Peyer's patch (tissue), 4 donors: Measurements from ENCODE around the gene RPL6. TPM values are rescaled to one million over a fixed set of nuclear protein-coding genes. Genes with fewer than 3 reads are reported as not detected.

Experiments used
- DNase-seq, 3 donors: peaks; one replicate each; pipeline ENCODE4 v3.0.0-alpha.2; 2017 to 2019
- H3K27ac ChIP-seq, 4 donors: fragments of 200-600 bp; sonication (generic); one replicate each; pipeline ENCODE4 v1.5.1; 2016 to 2019
- H3K27me3 ChIP-seq, 2 donors: fragments of 200-600 bp; sonication (generic); one replicate each; pipeline ENCODE4 v1.5.1; 2019
- H3K36me3 ChIP-seq, 3 donors: fragments of 200-600 bp; sonication (generic); one replicate each; pipeline ENCODE4 v1.5.1; 2016 to 2019
- H3K4me1 ChIP-seq, 4 donors: fragments of 200-600 bp; sonication (generic); one replicate each; pipeline ENCODE4 v1.5.1; 2016 to 2019
- H3K4me3 ChIP-seq, 4 donors: fragments of 200-600 bp; sonication (generic); 1 replicate in 3 of 4; 2 replicates in 1 of 4; pipeline ENCODE4 v1.5.1; 2016 to 2019; ENCODE audit warnings: mild to moderate bottlenecking in 1 of 4
- H3K9me3 ChIP-seq, 4 donors: fragments of 200-600 bp; sonication (generic); one replicate each; pipeline ENCODE4 v1.5.1; 2016 to 2019; ENCODE audit warnings: mild to moderate bottlenecking in 1 of 4
- CTCF ChIP-seq, 6 experiments: fragments of 450-650 bp in 4 of 6; fragments of 200-600 bp in 2 of 6; sonication (generic) in 1 of 6; IDR thresholded peaks; one replicate each; pipeline ENCODE4 v1.5.1; 2017 to 2019; ENCODE audit warnings: antibody characterized with exemption in 6 of 6, mild to moderate bottlenecking in 3 of 6, moderate library complexity in 1 of 6
- POLR2A ChIP-seq, 2 donors: fragments of 450-650 bp; IDR thresholded peaks; one replicate each; pipeline ENCODE4 v1.5.1; 2017; ENCODE audit warnings: antibody characterized with exemption in 2 of 2, mild to moderate bottlenecking in 2 of 2, moderate library complexity in 2 of 2
- total RNA-seq, 4 donors: library from RNA; depleted of rRNA; stranded (reverse); fragments of >200 nt; gene quantifications; one replicate each; pipeline ENCODE4 v1.1.0, GENCODE V29; 2016

Gene RPL6
- total RNA-seq, 4 donors from 2014 or later, result 448 to 1,258 (median 570) TPM

GRCh38 chr12:112380663-112381405 is 28.6 kb downstream of the RPL6 start:
- TF ChIP-seq POLR2A (IDR thresholded peaks at IDR 0.05) (no peak), CTCF (IDR thresholded peaks at IDR 0.05) (no peak)
- no peaks in the 10 kb centered on the region for H3K36me3 ChIP-seq
- H3K4me1 ChIP-seq, result peaks cover 0 to 18% (median 2%) of the 10 kb centered on the region in 4 donors
- DNase-seq, result peak in 1 of 3 donors; percentile 45
- peak overlapping the region; percentile 89 to 99 (median 94) for H3K4me3 ChIP-seq
- peak overlapping the region in 1 of 4 donors; percentile 91 for H3K27ac ChIP-seq
- H3K9me3 ChIP-seq, result no peaks in the 10 kb centered on the region
- no peaks in the 10 kb centered on the region for H3K27me3 ChIP-seq

GRCh38 chr12:112375105-112375504 is 34.3 kb downstream of the RPL6 start:
- Histone ChIP-seq H3K4me1 (peaks cover 0 to 12% (median 0%) of the 10 kb centered on the region in 4 donors), H3K9me3 (no peaks in the 10 kb centered on the region), H3K27me3 (no peaks in the 10 kb centered on the region), H3K36me3 (no peaks in the 10 kb centered on the region), H3K4me3 (no peak overlapping the region), H3K27ac (no peak overlapping the region)
- no peak for DNase-seq
- no peak for TF ChIP-seq CTCF (IDR thresholded peaks at IDR 0.05)
- TF ChIP-seq POLR2A (IDR thresholded peaks at IDR 0.05), result no peak

DNA sequence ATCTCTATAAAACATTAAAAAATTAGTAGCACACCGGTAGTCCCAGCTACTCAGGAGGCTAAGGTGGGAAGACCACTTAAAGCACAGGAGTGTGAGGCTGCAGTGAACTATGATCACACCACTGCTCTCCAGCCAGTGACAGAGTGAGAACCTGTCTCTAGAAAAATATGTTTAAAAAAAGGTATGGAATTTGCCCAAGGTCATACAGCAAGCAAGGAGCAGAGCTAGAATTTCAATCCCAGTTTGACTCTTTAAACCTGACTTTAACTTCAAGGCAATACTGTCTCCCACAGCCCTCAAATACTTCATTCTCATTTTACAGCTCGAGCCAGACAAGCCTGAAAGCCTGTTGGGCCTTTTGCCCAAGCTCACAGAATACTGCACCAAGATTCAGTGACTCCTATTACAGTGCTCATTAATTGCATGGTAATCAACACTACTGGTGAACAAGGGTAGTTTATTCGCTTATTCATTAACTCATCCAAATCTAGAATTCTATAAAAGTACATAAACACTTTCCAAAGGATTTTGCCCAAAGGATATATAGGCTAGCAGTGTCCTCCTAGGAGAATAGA is 35.2 kb downstream of the RPL6 start:
- DNase-seq, result no peak
- no peaks in the 10 kb centered on the region for H3K36me3 ChIP-seq
- no peaks in the 10 kb centered on the region for H3K9me3 ChIP-seq
- peaks cover 0 to 6% (median 0%) of the 10 kb centered on the region in 4 donors for H3K4me1 ChIP-seq
- no peak overlapping the region for H3K4me3 ChIP-seq
- no peak overlapping the region for H3K27ac ChIP-seq
- no peaks in the 10 kb centered on the region for H3K27me3 ChIP-seq
- TF ChIP-seq CTCF (IDR thresholded peaks at IDR 0.05) (no peak), POLR2A (IDR thresholded peaks at IDR 0.05) (no peak)

DNA sequence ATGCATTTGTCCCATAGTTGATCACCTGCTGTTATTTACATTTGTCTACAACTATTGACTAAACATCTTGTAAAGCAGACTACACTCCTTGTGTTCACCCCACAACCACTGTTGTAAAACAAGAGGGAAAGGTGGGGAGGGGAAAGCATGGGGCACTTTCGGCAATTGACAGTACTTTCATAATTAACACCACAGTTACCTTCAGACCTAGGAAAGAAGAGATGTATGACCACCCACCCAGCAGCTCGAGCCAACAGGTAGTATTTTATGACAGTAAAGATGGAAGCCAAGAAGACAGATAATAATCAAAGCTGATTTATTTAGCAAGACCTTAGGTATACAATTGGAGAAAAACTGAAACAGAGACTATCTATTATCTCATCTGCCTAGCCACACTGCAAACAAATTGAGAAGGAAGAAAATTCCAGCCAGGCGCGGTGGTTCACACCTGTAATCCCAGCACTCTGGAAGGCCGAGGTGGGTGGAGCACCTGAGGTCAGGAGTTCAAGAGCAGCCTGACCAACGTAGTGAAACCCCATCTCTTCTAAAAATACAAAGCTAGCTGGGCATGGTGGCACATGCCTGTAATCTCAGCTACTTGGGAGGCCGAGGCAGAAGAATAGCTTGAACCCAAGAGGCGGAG is 38.4 kb downstream of the RPL6 start:
- peaks cover 0 to 6% (median 0%) of the 10 kb centered on the region in 4 donors for H3K4me1 ChIP-seq
- no peaks in the 10 kb centered on the region for H3K36me3 ChIP-seq
- H3K27ac ChIP-seq, result no peak overlapping the region
- no peaks in the 10 kb centered on the region for H3K27me3 ChIP-seq
- no peak for DNase-seq
- no peak overlapping the region for H3K4me3 ChIP-seq
- TF ChIP-seq CTCF (IDR thresholded peaks at IDR 0.05) (no peak), POLR2A (IDR thresholded peaks at IDR 0.05) (no peak)
- H3K9me3 ChIP-seq, result no peaks in the 10 kb centered on the region

- Histone ChIP-seq H3K36me3 (no peaks in the 10 kb centered on the region), H3K4me1 (peaks cover 0 to 6% (median 0%) of the 10 kb centered on the region in 4 donors), H3K9me3 (no peaks in the 10 kb centered on the region), H3K27me3 (no peaks in the 10 kb centered on the region), H3K27ac (no peak overlapping the region), H3K4me3 (no peak overlapping the region)
- no peak for DNase-seq
- no peak for TF ChIP-seq CTCF (IDR thresholded peaks at IDR 0.05)
- TF ChIP-seq POLR2A (IDR thresholded peaks at IDR 0.05), result no peak
These were observed 39.2 kb downstream of the RPL6 start for GRCh38 chr12:112370199-112370598.
